Muscle of leg (tissue), 11 donors: ENCODE measurements around the gene DOCK10. TPM values are rescaled to one million over a fixed set of nuclear protein-coding genes. Genes with fewer than 3 reads are reported as not detected.

Experiments used
- DNase-seq: peaks from one replicate; pipeline ENCODE4 v3.0.0; 2013
- H3K27ac ChIP-seq: one replicate; pipeline ENCODE4 v1.5.1; 2013; ENCODE audit warnings: mild to moderate bottlenecking, low read length, control low read depth
- H3K27me3 ChIP-seq: one replicate; pipeline ENCODE4 v1.6.1; 2013; ENCODE audit warnings: low read length; ENCODE audit not compliant: control insufficient read depth, insufficient read depth
- H3K36me3 ChIP-seq: one replicate; pipeline ENCODE4 v1.6.1; 2013; ENCODE audit warnings: low read length; ENCODE audit not compliant: control insufficient read depth, insufficient read depth
- H3K4me1 ChIP-seq: one replicate; pipeline ENCODE4 v1.6.1; 2013; ENCODE audit warnings: low read length; ENCODE audit not compliant: control insufficient read depth, insufficient read depth
- H3K4me3 ChIP-seq: one replicate; pipeline ENCODE4 v1.5.1; 2013; ENCODE audit warnings: low read length, control low read depth
- H3K9me3 ChIP-seq: replicated peaks from 2 replicates; pipeline ENCODE4 v1.6.1; 2013; ENCODE audit warnings: low read depth, low read length; ENCODE audit not compliant: control insufficient read depth
- WGBS: methylation state at CpG from one replicate; pipeline ENCODE4 v1.1.5; 2013; ENCODE audit warnings: missing lambda C conversion rate; ENCODE audit not compliant: insufficient coverage; 5-methylcytosine and 5-hydroxymethylcytosine counted together
- polyA plus RNA-seq, 8 donors: library from polyadenylated mRNA; unstranded; fragments of 120-200 nt; gene quantifications; one replicate each; pipeline versions ENCODE4 v1.2.1 to v1.2.3, GENCODE V29; 2013; ENCODE audit warnings: inconsistent platforms in 1 of 8, low replicate concordance in 1 of 8; ENCODE audit not compliant: insufficient read length in 8 of 8, insufficient read depth in 1 of 8
- total RNA-seq: library from RNA; stranded (reverse); fragments of 120-200 nt; gene quantifications from one replicate; pipeline ENCODE4 v1.2.4, GENCODE V29; 2013

Gene DOCK10
- total and polyA plus RNA-seq, 9 donors = 14.8 to 20.1 (median 17.9) TPM

DNA sequence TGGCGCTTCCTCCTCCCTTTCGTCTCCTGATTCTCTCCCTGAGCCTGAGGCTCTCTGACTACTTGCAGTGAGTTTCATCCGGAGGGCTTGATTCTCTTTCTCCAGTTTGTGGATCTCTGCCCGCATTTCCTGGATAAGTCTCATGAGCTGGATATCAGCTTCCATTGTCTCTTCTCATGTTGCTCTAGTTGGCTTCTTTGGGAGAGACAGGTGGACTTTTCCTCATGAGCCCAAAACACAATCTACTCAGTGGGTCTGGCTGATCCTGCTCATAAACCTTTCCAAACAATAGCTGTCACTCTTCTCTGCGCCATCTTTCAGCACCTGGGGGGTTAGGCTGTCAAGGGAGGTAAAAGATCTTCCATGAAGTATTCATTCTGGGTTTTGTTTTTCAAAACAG is 326.1 kb downstream of the DOCK10 start, which contains the start of gene CCDC195:
TSS of gene CCDC195 (minus strand) at position 165 of the 400 bp plus-strand sequence. CDS start at position 165, 0 bp downstream.
- peak; percentile 7 for DNase-seq
- no peak within 1 kb of the TSS for H3K4me3 ChIP-seq
- H3K27ac ChIP-seq = no peak within 1 kb of the TSS
- H3K9me3 ChIP-seq = no peaks in the 10 kb centered on the region
- WGBS = 76% methylated on average over 4 of the region's 5 CpGs
- H3K27me3 ChIP-seq = no peaks in the 10 kb centered on the region
- peaks cover 2% of the 10 kb centered on the region for H3K4me1 ChIP-seq
- no peaks in the 10 kb centered on the region for H3K36me3 ChIP-seq
